Nephron (organoid): ENCODE measurements around the gene ERAP2.

Experiments
- H3K27ac Mint-ChIP-seq, 3 experiments: 2 replicates each; pipeline ENCODE4 v1.8.0; 2020; ENCODE audit warnings: mixed read lengths in 3 of 3, mild to moderate bottlenecking in 2 of 3, moderate library complexity in 1 of 3
- H3K27me3 Mint-ChIP-seq: 2 replicates; pipeline ENCODE4 v1.8.0; 2021; ENCODE audit warnings: low read depth, mild to moderate bottlenecking, moderate library complexity, mixed read lengths
- H3K36me3 Mint-ChIP-seq: 2 replicates; pipeline ENCODE4 v1.8.0; 2020; ENCODE audit warnings: low read depth, mixed read lengths
- H3K4me1 Mint-ChIP-seq: 2 replicates; pipeline ENCODE4 v1.8.0; 2020; ENCODE audit warnings: mixed read lengths
- H3K4me3 Mint-ChIP-seq, 3 experiments: 2 replicates each; pipeline ENCODE4 v1.8.0; 2020; ENCODE audit warnings: mild to moderate bottlenecking in 3 of 3, mixed read lengths in 3 of 3, moderate library complexity in 2 of 3
- H3K9me3 Mint-ChIP-seq: 2 replicates; pipeline ENCODE4 v1.8.0; 2020; ENCODE audit warnings: mixed read lengths
- CTCF ChIP-seq, 3 experiments: fragments of 200-600 bp; sonication (generic); IDR thresholded peaks; one replicate each; pipeline ENCODE4 v1.5.0; 2021; ENCODE audit warnings: antibody characterized with exemption in 3 of 3; ENCODE audit not compliant: unreplicated experiment in 3 of 3

Gene ERAP2

GRCh38 chr5:96945144-96945897 is 69.0 kb downstream of the ERAP2 start:
- TF ChIP-seq CTCF (IDR thresholded peaks at IDR 0.05; ENCODE audit: unreplicated experiment in 3 of 3) = no peak

GRCh38 chr5:96946381-96946780 is 70.1 kb downstream of the ERAP2 start:
- Mint-ChIP-seq H3K27ac (peak overlapping the region in 2 of 3 experiments; percentile 7 to 22), H3K9me3 (peaks cover 7% of the 10 kb centered on the region), H3K4me1 (peaks cover 13% of the 10 kb centered on the region), H3K36me3 (peaks cover 22% of the 10 kb centered on the region), H3K27me3 (no peaks in the 10 kb centered on the region), H3K4me3 (no peak overlapping the region)
- no peak for TF ChIP-seq CTCF (IDR thresholded peaks at IDR 0.05; ENCODE audit: unreplicated experiment in 3 of 3)

More at GRCh38 chr5:96945144-96945897, 69.0 kb downstream of the ERAP2 start:
- H3K9me3 Mint-ChIP-seq = peaks cover 7% of the 10 kb centered on the region
- peaks cover 30% of the 10 kb centered on the region for H3K36me3 Mint-ChIP-seq
- peak overlapping the region in 2 of 3 experiments; percentile 5 to 22 for H3K27ac Mint-ChIP-seq
- no peaks in the 10 kb centered on the region for H3K27me3 Mint-ChIP-seq
- no peak overlapping the region for H3K4me3 Mint-ChIP-seq
- peaks cover 13% of the 10 kb centered on the region for H3K4me1 Mint-ChIP-seq

DNA sequence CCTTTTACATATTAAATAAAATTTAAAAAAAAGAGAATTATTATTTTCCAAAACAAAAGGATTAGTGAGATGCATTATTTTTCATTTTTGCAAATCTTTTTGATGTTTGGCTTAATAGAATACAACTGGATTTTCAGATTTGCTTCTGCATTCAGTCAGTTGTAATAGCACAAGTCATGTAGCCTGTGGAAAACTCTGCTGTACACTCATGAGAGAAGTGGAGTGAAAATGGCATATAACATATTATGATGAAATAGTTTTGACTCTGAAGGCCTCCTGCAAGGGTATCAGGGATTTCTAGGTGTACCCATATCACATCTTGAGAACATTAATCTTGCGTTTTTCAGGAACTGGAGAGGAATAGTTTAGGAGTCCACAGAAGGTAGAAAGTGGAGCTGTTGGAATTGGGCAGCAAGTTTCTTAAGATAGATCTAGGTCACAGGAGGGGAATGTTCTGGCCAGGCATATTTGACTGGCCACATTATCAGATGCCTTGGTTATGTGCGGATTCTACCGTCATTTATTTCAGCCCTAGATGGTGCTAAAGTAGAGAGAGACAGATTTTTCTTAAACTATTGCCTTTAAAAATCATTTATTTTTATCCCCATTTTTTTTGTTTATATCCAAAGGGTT is 75.9 kb downstream of the ERAP2 start:
- Mint-ChIP-seq H3K27me3 (peaks cover 3% of the 10 kb centered on the region), H3K36me3 (peaks cover 26% of the 10 kb centered on the region), H3K27ac (peak overlapping the region in 2 of 3 experiments; percentile 62 to 92), H3K9me3 (peaks cover 7% of the 10 kb centered on the region), H3K4me1 (no peaks in the 10 kb centered on the region), H3K4me3 (no peak overlapping the region)
- no peak for TF ChIP-seq CTCF (IDR thresholded peaks at IDR 0.05; ENCODE audit: unreplicated experiment in 3 of 3)

- Mint-ChIP-seq H3K36me3 (peaks cover 32% of the 10 kb centered on the region), H3K4me1 (no peaks in the 10 kb centered on the region), H3K4me3 (no peak overlapping the region), H3K9me3 (peaks cover 7% of the 10 kb centered on the region), H3K27ac (peak overlapping the region; percentile 55 to 92 (median 62)), H3K27me3 (peaks cover 3% of the 10 kb centered on the region)
- TF ChIP-seq CTCF (IDR thresholded peaks at IDR 0.05; ENCODE audit: unreplicated experiment in 3 of 3) = no peak
Measured at GRCh38 chr5:96952974-96953730, 76.9 kb downstream of the ERAP2 start.

GRCh38 chr5:96957254-96958049 is 81.2 kb downstream of the ERAP2 start:
- Mint-ChIP-seq H3K27ac (peak overlapping the region in 2 of 3 experiments; percentile 45 to 71), H3K9me3 (no peaks in the 10 kb centered on the region)

More at GRCh38 chr5:96957254-96958049, 81.2 kb downstream of the ERAP2 start:
- Mint-ChIP-seq H3K36me3 (peaks cover 21% of the 10 kb centered on the region), H3K27me3 (peaks cover 3% of the 10 kb centered on the region), H3K4me3 (no peak overlapping the region), H3K4me1 (no peaks in the 10 kb centered on the region)
- no peak for TF ChIP-seq CTCF (IDR thresholded peaks at IDR 0.05; ENCODE audit: unreplicated experiment in 3 of 3)
